GM21423 (cell line): ENCODE measurements around the gene RPS14.
"Not testable (repeated sequence)": the region's sequence is repeated elsewhere in the genome, so short reads cannot be mapped to it uniquely, and the experiment has no call there.

Experiments used
- ATAC-seq: cut with Tn5 transposase; IDR thresholded peaks from one replicate; pipeline ENCODE4 v1.9.1; 2021; ENCODE audit warnings: mild to moderate bottlenecking, moderate library complexity; ENCODE audit not compliant: unreplicated experiment

RPS14 gene

DNA sequence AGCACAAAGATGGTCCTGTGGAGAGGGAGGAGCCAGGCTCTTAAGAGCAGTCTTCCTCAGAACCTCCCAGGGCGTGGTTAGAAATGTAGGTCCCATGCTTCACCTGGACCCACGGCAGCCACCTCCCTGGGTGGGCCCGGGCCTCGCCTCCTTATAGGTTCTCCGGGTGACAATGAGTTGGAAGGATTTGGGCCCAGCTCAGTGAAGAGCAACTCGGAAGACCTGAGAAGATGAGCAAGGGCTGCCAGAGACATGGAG, 32.1 kb upstream of the RPS14 start:
- ATAC-seq = no peak

GRCh38 chr5:150479416-150479815, 29.9 kb upstream of the RPS14 start:
- no peak for ATAC-seq

- ATAC-seq = not testable (repeated sequence)
Observed at GRCh38 chr5:150476568-150476967, 27.0 kb upstream of the RPS14 start.

DNA sequence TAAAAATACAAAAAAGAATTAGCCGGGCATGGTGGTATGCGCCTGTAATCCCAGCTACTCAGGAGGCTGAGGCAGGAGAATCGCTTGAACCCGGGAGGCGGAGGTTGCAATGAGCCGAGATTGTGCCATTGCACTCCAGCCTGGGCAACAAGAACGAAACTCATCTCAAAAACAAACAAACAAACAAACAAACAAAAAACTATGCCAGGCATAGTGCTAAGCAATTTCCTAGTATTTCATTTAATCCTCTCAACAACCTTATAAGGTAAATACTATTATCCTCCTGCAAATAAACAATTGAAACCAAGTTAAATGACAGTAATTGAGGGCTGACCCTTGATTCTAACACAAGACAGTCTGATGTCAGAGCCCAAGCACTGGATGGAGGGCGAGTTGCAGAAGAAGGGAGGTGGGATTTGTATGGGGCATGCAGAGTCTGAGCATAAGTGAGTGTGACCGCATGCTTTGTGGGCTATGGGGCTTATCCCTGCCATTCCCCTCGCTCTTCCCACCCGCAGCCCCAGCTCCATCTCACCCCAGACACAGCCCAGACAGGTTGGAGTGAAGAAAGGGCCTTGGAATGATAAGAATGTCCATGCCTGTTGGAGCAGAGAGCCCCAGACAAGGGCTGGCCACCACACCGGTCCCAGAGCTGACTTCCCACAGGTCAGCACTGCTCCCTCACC, 24.3 kb upstream of the RPS14 start:
- ATAC-seq = no peak

DNA sequence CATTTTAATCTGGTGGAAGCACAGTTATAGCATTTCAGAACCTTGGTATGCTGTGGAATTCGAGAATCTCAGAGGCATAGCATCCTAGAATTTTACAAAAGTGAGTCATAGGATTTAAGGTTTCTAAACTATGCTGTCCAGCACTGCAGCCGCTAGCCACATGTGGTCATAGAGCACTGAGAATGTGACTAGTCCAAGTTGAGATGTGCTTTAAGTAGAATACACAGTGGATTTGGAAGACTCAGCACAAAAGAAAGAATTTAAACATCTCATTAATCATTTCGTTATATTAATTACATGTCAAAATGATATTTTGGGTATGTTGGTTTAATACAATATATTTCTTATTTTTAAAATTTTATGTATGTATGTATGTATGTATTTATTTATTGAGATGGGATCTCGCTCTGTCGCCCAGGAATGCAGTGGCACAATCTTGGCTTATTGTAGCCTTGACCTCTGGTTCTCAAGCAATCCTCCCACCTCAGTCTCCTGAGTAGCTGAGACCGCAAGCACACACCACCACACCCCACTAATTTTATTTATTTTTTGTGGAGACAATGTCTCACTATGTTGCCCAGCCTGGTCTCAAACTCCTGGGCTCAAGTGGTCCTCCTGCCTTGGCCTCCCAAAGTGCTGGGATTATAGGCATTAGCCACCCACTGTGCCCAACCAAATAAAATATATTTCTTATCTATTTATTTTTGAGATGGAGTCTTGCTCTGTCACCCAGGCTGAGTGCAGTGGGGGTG, 20.4 kb upstream of the RPS14 start:
- ATAC-seq = no peak

- no peak for ATAC-seq
Observed at GRCh38 chr5:150468206-150468605, 18.7 kb upstream of the RPS14 start.

- no peak for ATAC-seq
Observed at GRCh38 chr5:150465927-150466326, 16.4 kb upstream of the RPS14 start.

- ATAC-seq = no peak
Observed at GRCh38 chr5:150464554-150465012, 15.0 kb upstream of the RPS14 start.

DNA sequence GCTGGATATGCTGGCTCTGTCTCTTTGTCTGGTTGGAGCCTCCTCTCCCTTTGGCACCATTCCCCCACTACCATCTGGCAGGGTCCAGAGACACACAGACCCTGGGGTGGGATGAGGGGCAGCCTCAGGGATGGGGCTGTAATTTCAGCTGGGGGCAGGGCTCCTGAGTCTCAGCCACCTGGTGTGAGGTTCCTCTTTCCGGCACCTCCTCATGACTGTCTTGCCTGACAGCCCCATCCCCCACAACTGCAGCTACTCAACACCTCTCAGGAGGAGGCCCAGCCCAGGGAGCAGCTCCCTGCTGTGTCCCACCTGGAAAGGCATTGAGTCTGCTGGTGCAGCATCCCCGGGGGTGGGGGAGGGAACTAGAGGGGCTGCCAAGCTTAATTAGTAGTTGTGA, 11.7 kb upstream of the RPS14 start:
- ATAC-seq = peak; percentile 75

GRCh38 chr5:150460781-150461180, 11.2 kb upstream of the RPS14 start:
- no peak for ATAC-seq

GRCh38 chr5:150458802-150459557, 9.4 kb upstream of the RPS14 start:
- peak; percentile 55 for ATAC-seq

DNA sequence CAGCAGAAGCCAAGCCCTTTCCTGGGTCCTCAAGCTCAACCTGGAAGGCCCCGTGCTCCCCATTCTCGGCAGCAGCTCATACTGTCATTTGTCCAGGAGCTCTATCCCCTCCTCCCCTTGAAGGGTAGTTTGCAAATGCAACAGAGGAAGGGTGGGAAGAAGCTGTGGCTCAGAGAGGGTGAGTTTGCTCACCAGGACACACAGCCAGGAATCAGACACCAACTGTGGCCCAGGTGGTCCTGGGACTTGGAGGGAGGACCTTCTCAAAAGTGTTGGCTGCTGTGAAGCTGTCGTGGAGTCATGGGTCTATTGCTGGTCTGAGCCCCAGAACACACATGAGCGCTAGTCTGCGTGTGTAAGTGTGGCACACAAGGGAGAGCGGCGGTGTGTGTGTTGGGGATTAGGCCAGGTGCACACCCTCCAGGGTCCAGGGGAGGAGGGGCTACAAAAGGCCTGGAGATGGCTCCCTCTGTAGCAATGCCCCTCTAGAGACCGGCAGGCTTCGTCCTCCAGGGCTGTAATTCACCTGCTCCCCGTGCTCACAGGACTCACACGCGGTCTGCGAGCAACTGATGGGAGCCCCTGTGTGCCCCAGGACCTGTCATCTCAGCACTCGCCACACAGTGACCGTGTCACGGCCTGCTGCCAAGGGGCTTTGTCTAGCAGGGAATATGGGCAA, 8.2 kb upstream of the RPS14 start:
- ATAC-seq = no peak

GRCh38 chr5:150457121-150457520, 7.6 kb upstream of the RPS14 start:
- no peak for ATAC-seq

DNA sequence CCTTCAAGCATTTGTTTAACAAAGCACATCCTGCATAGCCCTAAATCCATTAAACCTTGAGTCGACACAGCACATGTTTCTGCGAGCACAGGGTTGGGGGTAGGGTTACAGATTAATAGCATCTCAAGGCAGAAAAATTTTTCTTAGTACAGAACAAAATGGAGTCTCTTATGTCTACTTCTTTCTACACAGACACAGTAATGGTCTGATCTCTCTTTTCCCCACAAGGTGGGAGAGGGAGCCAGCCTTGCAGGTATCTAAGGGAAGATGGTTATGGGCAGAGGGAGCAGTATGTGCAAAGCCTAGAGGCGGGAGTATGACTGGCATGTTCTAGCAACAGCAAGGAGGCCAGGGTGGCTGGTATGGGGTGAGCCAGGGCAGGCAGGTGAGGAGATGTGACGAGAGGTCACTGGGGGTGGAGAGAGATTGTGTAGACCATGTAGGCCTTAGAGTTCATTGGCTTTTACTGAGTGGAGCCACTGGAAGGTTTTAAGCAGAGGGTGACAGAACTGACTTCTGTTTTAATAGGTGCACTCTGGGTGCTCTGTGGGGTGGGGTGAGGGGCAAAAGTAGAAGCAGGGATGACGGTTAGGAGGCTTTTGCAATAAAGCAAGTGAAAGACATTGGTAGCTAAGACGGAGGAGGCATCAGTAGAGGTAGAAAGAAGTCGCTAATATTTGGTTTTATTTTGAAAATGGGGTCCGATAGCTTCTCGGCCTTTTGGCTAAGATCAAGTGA, 5.1 kb upstream of the RPS14 start:
- ATAC-seq = no peak

- not testable (repeated sequence) for ATAC-seq
Observed at GRCh38 chr5:150454027-150454426, 4.5 kb upstream of the RPS14 start.

GRCh38 chr5:150452914-150453313, 3.4 kb upstream of the RPS14 start:
- no peak for ATAC-seq

- ATAC-seq = no peak
Observed at GRCh38 chr5:150451594-150451993, 2.1 kb upstream of the RPS14 start.

DNA sequence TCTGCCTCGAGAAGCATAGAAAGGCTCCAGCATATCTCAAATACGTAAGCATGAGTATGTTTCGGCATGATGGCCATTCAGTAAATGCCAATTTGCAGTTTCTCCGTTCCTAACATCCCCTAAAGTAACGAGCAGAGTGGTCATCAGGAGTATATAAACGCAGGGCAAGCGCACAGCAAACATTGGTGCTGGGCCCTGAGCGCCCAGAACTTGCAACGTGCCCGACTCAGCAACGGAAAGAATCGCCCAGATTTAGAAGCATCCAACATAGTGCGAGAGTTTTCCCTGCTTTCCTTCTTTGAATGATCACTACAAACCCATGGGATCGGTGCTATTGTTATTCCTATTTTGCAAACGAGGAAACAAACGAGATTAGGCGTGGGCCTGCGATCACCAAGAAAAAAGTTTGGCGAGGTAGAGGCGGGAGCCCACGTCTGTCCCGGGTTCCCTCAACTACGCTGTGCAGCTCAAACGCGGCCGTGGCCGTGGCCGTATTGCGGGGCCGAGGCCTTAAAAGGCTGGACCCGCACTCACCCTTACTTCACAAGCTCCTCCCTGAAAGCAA, 505 bp downstream of the RPS14 start:
- ATAC-seq = peak; percentile 25

DNA sequence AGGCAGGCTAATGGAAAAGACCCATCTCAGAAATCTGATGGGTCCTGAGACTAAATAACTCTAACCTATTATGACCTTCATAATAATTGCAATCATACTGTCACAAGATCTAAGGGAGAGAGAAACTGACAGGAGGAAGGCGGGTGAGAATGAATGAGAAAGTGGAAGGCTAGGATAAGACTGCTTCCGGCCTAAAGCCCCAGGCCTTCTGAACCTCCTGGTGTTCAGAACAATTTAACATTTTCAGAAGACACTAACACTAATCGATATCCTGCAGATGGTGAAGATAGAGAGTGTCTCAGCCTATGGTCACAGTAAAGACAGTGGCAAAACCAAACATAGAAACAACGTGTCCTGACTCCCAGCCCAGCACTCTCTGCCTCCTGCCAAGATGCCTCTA, 1.2 kb downstream of the RPS14 start:
- ATAC-seq = no peak

- ATAC-seq = no peak
Observed at GRCh38 chr5:150447188-150447587, 2.4 kb downstream of the RPS14 start.
